ENCODE results near the gene TMEM203.

TMEM203 gene

DNA sequence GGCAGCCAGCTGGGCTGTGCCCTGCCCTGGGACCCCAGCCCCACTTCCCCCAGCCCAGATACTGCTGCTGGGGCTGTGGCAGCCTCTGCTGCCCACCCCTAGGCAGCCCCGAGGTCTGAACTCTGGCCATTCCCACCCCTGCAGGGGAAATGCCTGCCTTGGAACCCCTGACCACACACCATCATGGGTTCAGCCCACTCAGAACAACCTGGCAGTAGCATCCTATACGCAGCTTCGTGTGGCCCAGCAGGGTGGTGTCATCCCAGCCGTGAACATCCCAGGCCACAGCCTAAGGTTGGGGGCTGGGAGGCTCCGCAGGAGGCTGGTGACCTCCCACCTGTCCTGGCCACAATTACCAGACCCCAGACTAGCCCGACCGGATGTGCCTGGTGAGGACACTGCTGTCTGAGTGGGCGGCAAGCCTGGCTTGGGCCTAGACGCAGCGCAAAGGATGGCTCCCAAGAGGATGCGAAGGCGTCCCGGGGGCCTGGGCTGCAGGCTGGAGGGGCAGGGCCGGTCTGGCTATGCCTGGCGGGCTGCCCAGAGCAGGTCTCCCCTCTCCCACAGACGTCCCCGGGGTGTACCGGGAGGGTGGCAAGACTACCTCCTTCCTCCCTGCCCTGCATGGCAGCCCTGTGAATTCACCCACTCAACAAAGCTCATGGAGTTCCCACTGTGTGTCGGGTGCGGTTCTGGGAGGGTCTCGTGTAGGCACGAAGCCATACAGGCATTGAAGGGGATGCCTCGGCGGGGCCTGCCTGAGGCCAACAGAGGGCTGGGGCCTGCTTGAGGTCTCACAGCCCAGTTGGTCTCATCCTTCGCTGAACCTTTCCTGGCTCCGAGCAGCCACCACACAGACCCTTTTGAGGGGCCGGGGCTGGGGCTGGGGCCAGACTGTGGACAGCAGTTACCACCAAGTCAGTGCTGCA lies 23.8 kb upstream of the TMEM203 start:
- DNase-seq: no peak

DNA sequence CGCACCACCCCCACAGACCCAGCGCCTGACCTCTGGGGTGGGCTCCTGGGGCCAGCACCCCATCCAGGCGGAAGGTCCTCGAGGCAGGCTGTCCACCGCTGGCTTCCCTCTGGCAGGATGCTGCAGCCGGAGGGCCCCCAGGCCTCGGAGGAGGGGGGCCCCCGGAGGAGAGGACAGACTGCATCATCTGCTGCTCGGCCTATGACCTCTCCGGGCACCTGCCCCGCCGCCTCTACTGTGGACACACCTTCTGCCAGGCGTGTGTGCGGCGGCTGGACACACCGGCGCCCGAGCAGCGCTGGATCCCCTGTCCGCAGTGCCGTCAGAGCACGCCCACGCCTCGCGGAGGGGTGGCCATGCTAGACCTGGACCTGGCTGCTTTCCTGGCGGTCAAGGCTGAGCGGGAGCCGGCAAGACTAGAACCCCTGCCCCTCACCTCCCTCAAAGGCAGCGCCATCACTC lies 23.1 kb upstream of the TMEM203 start:
- no peak for DNase-seq

DNA sequence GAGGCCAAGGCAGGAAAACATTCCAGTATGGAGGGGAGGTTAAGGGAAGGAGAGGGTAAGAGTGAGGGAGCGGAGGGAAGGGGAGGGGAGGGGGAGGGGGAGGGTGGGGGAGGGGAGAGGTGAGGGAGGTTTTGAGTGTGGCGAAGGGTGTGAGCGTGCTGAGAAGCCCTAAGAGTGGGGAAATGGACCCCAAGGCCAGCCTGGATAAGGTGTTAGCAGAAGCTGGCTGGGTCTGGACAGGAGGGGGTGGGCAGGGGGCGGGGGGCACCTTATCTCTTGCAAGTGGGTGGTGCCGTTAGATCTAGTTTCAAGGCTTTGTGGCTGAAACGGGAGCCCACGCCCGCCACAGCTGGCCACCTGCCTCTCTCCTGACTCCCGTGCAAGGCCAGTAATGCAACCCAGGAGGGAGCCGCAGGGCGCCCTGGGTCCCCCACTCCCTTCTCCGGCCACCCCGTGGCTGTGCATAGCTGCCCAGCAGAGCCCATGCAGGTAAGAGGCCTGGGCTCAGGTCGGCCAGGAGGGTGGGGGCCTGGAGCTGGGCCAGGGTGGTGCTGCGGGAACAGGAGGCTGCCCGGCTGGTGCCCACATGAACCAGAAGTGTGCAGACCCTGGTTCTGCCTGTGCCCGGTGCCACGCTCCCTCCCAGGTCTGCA lies 22.5 kb upstream of the TMEM203 start:
- no peak for DNase-seq

DNA sequence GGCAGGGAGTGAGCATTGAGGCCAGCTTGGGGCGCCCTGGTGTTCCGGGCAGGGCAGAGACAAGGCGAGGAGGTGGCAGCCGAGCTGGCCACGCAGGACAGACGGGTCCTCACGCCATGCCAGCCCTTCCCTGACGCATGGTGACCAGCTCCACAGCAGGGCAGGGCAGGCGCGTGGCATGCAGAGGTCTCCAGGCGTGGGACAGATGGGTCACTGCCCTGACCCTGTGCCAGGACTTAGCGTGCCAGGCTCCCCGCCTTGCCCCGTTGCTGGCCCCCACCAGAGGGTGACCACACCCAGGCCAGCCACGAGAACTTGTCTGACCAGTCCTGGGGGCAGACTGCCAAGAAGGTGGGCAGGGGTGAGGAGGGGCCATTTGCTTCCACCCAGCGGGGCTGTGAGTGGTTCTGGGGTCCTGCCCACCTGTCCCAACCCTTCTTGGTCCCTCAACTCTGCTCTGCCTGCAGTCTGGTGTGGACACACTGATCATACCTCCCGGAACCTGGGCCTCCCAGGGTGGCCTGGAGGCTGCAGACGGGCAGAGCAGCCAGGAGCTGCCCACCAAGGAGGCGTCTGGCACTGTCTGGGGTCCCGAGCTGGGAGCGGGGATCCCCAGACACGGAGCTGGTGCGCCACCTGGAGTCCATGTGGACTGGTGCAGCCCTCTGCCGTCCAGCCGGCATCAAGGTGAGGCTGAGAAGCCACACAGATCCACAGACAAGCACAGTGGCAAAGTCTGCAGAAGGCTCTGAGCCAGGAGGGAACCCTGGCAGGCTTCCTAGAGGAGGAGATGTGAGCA lies 21.8 kb upstream of the TMEM203 start, which contains the start of gene RNF224:
Gene RNF224 (plus strand): TSS at position 449 of the 799 bp plus-strand sequence. CDS start 834 bp downstream, outside the sequence.
- peak; percentile 59 to 82 (median 69) for DNase-seq

DNA sequence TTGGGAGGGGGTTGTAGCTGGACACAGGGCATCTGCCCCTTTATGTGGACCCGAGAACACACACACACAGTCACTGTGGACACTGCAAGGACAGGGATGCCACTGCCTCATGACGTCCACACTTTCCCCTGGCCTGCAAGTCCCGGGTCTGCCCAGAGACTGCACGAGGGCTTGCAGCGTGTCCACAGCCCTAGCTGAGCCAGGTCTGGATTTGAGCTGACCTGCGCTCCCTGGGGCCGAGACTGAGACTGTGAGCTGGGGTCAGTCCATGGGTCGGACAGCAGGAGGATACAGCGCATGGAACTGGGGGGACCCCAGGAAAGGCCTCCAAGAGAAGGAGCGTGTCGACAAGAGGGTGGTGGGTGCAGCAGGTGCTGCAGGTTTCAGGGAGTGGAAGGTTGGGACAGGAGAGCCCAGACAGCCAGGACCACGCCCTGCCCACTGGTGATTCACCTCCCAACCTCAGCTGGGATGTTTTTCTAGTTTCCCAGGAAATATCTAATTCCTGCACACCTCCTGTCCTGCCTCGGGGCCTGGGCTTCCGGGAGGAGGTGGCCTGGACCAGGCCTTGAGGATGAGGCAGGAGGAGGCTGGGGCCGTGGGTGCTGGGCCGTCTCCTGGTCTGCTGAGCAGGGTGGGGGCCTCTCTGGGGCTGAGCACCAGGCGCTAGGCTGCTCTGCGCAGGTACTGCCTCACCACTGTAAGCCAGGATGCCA lies 21.0 kb upstream of the TMEM203 start:
- DNase-seq: no peak

DNA sequence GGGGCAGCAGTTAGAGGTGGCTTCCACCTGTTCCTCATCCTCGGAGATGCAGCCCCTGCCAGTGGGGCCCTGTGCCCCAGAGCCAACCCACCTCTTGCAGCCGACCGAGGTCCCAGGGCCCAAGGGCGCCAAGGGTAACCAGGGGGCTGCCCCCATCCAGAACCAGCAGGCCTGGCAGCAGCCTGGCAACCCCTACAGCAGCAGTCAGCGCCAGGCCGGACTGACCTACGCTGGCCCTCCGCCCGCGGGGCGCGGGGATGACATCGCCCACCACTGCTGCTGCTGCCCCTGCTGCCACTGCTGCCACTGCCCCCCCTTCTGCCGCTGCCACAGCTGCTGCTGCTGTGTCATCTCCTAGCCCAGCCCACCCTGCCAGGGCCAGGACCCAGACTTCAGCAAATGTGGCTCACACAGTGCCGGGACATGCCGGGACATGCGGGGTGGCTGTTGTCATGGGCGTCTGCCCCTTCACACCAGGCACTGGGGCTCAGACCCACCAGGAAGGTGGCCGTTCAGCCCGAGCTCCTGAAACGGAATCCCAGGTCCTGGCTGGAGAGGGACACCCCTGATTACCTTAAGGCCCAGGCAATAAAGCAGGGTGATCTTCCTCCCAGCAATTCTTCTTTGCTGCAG lies 20.4 kb upstream of the TMEM203 start:
- no peak for DNase-seq

DNA sequence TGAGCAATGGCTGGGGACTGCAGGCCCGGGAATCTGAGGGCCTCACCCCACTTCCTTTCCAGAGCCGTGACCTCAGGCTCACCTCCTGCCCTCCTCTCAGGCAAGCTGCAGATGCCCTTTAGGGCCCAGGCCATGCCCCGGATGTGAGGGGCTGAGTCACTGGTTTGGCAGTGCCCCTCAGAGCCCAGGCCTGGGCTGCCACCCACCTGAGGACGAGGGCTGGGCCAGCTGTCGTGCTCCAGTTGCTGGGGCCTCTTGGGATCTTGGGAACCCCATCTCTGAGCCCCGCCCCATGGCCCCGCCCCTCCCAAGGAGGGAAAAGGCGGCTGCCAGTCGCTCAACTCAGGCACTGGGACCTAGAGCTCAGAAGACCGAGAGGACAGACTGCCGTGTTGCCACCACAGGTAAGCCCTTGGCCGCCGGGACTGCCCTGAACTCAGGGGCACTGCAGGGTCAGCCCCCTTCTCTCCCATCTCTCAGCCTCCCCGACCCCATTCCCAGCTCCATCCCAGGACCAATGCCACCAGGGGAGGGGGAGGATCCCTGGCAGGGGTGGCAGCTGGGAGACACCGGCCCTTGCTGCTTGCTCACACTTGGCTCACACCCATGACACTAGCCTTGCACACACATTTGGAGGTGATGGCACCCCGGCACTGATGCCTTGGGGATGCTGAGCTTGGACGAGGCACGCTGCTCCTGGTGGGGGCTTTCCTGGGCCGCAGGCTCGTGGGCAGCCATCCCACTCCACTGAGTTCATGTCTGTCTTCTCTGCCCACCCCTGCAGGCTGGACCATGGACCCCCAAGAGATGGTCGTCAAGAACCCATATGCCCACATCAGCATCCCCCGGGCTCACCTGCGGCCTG lies 19.6 kb upstream of the TMEM203 start, which contains the start of gene CYSRT1:
Gene CYSRT1 (plus strand): TSS at position 345 of the 865 bp plus-strand sequence. CDS start 448 bp downstream, at position 793.
- DNase-seq: peak in 1 of 5 experiments; percentile 45

DNA sequence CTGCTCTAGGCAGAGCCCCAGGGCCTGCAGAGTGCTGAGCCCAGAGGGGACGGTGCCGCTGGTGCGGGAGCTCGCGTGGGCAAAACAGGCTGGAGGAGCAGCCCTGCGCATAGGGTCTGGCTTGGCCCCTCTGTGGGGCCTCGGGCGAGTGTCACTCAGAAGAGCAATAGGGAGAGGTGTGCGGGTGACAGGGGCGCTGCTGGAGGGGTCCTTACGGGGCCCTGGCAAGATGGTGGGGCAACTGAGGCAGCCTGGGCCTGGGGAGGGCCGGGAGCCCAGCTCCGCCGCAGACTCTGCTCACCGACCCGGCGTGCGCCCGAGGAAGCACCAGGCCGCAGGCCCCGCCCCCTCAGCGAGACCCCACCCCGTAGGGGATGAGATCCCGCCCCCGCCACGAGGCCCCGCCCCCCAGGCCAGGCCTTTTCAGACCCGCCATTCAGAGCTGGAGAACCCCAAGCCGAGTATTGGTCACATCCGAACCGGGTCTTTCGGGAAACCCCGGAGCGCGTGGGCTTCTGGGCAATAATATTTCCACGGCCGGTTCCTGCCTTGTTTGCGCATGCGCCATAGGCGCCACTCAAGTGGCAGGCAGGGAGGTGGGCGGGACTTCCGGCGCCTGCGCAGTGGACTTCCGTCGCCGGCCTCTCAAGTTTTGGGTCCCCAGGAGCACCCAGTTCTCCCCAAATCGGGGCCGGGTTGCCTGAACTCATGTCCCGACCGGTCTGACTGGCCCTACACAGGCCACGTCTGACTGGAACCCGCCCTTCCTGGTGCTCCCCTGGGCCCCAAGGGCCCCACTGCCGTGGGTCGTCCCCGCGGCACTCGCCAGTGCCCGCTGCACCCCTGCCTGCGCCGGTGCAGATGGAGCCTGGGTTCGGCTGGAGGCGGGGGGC lies 17.9 kb upstream of the TMEM203 start:
- peak; percentile 93 to 98 (median 97) for DNase-seq

DNA sequence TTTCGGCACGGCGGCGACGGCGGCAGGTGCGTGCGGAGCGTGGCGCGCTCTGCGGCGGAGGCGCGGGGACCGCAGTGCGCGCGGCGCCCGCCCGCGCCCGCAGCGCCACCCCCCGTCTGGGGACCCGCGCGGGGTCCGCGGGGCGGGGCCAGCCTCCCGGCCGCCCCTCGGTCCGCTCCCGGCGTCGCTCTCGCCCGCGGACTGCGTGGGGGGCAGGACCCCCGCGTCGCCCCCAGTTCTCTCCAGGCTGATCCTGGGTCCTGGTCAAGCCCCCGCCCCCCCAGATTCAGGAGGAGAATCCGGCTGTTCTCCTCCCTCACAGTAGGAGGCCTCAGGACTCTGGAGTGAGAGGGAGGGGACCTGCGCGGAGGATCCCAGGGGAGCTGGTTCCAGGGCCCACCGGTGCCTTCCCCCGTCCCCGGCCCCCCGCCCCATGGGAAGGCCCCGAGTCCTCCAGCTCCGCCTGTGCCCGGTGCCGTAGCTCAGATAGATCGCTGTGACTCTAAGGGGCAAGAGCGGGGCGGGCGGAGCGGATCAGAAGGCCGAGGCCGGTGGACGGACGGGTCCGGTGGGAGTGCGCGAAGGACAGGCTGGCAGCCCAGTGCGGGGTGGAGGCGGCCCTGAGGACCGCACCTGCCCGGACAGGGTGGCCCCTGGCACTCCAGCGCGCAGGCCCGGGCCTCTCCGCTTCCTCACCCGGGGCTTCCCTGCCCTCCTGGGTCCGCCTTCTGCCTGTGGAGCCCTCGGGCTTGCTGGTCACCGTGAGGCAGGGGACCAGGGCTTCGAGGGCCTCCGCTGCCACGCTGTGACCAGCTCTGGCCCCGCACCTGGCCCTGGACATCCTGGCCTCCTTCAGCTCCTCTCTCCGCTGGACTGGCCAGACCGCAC lies 17.0 kb upstream of the TMEM203 start, which contains the start of gene RNF208:
Gene RNF208 (minus strand): TSS at position 51 of the 888 bp plus-strand sequence. CDS start 1,028 bp downstream, outside the sequence.
- DNase-seq: peak in 1 of 5 experiments; percentile 29

DNA sequence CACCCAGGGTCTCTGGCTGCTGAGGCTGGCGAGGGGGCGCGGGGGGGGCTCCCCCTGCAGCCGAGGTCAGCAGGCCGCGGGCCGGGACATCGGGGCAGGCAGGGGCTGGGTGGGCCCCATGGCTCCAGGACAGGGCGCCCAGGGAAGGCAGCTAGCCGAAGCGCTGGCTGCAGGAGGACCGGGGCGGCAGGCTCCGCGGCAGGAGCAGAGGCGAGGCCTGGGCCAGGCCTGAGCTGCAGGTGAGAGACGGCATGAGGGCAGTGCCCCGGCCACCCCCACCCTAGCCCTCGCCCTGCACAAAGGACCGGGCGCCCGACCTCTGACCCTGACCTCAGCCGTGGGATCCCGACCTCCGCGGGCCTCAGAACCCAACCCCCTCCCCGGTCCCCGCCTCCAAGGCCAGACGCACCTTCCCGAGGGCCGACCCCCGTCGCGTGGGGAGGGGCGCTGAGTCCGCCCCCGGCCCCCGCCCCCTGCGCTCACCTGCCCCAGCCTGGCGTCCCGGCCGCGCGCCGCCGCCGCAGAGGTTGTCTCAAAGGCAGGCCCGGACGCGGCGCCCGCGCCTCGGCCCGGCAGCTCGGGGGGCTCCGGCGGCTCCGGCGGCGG lies 16.2 kb upstream of the TMEM203 start:
- DNase-seq: peak in 1 of 5 experiments; percentile 49

DNA sequence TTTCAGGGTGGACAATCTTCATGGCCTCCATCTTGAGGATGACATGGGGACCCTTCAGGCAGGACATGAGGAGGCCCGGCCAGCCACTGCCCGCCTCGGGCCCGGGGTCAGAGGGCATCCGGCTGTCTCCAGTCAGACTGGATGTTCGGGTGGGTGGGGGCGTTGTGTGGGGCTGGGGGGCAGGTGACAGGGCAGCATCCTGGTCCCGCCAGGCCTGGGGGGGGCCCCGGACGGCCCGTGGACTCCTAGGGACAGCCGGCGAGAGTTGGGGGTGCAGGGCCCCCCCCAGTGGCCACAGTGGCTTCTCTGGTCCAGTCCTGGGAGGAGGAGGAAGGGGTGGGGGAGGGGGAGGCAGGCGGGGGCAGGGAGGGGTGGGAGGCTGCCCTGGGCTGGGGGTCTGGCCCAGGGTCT lies 15.7 kb upstream of the TMEM203 start:
- no peak for DNase-seq

DNA sequence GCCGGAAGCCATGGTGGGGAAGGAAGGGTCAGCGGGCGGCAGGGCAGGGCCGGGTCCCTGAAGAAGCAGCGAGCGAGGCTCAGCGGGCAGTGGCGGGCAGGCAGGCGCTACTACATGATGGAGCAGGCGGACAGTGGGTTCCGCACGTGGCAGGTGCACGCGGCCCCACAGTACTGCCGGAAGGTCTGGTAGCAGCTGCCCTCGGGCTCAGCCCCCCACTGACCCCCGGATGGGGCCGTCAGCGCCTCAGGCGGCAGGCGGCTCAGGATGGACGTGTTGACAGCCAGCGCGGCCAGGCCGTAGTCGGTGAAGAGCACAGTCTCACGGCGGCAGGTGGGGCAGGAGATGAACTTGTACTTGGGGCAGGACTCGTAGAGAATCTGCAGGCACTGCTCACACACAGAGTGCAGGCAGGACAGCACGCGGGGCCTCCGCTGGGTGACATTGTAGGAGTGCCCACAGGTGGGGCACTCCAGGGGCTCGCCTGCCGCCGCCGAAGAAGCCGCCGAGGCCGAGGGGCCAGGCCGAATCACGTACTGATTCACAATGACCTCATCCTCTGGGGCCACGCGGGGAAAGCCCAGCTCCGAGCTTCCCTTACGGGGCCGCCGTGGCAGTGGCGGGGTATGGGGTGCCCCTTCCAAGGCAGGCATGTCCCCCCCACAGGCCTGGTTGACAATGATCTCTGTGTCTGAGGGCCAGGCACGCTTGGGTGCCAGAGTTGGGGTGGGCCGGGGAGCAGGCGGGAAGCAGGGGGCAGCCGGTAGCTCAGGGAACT lies 15.1 kb upstream of the TMEM203 start:
- no peak for DNase-seq

DNA sequence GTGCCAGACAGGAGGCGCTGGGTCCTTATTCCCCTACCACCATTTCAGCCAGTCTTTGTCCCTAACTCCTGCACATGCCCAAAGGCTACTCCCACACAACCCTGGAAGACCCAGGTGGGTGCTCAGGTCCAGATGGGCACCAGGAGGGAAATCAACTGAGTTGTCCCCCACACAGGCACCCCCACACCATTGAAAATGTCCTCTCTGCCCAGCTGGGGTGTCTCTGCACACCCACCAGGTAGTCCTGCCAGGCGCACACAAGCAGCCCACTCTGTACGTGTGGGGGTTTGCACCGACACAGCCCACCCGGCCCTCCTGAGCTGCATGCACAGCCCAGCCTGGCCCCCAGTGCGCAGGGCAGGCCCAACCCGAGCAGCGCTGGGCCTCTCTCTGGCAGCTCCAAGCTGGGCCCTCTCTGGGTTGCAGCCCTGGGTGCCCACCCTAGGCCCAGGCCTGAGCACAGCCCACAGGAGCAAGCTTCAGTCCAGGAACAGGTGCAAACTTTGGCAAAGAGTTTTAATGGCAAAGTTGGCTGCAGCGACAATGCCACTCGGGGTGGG lies 14.4 kb upstream of the TMEM203 start:
- no peak for DNase-seq

DNA sequence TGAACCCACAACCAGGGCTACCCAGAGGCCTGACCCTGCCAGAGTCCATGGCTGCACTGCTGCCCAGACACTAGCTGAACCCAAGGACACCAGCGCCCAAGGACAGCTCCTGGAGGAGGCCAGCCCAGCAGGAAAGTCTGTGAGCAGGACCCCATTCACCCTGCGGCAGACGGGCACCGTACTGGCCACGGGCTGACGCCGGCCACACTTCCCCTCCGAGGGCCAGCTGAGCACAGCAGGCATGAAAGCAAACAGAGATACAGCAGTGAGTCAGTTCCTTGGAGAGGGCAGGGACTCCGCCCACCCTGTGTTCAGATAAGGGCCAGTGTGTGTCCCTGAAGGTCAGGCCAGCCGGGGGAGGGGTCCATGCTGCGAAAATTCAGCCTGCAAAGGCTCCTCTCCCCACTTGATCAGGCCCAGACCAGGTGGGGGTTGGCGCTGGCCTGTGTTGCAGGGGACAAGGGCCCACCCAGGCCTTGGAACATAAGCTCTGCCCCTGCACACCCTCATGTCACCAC lies 13.4 kb upstream of the TMEM203 start:
- DNase-seq: no peak

DNA sequence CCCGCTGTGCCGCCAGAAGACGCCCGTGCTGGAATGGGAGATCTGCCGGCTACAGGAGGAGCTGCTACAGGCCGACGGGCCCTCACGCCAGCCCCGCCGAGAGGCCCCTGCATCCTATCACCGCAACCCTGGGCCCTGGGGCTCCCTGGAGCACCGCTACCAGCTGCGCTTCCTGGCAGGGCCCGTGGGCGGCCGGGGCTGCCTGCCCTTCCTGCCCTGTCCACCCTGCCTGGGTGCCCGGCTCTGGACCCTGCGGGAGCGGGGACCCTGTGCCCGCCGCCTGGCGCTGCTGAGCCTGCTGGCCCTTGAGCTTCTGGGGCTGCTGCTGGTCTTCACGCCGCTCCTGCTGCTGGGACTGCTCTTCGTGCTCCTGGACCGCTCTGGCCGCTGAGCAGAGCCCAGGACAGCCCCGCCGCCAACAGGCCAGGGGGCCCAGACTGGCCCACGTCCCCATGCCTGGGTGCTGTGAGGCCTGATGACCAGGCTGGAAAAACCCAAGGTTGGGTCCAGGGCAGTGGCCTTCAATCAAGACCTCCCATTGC lies 12.8 kb upstream of the TMEM203 start:
- no peak for DNase-seq

Measured in T-helper 2 cell (primary cell).